Neutrophil (primary cell): ENCODE measurements around the gene CENPF.

ENCODE experiments used
- H3K27ac ChIP-seq: fragments of 200-600 bp; sonication (generic); 2 replicates; pipeline ENCODE4 v1.5.1; 2016; ENCODE audit warnings: mild to moderate bottlenecking, moderate library complexity
- H3K27me3 ChIP-seq: fragments of 200-600 bp; sonication (generic); 2 replicates; pipeline ENCODE4 v1.6.0; 2016; ENCODE audit warnings: mild to moderate bottlenecking
- H3K36me3 ChIP-seq: fragments of 200-600 bp; sonication (generic); 2 replicates; pipeline ENCODE4 v1.5.1; 2017
- H3K4me1 ChIP-seq, 2 experiments: fragments of 200-600 bp in 1 of 2; sonication (generic) in 1 of 2; 1 replicate in 1 of 2; 2 replicates in 1 of 2; pipeline versions ENCODE4 v1.5.1 to v1.6.1; 2013 to 2016; ENCODE audit warnings: low read depth in 1 of 2, low read length in 1 of 2, mild to moderate bottlenecking in 1 of 2, moderate library complexity in 1 of 2; ENCODE audit not compliant: control insufficient read depth in 1 of 2, insufficient read depth in 1 of 2
- H3K4me3 ChIP-seq, 2 experiments: fragments of 200-600 bp in 1 of 2; sonication (generic) in 1 of 2; 1 replicate in 1 of 2; 2 replicates in 1 of 2; pipeline ENCODE4 v1.5.1; 2013 to 2016; ENCODE audit warnings: low read depth in 1 of 2, low read length in 1 of 2, mild to moderate bottlenecking in 1 of 2, moderate library complexity in 1 of 2
- H3K9me3 ChIP-seq: fragments of 200-600 bp; sonication (generic); 2 replicates; pipeline ENCODE4 v1.5.1; 2016
- CTCF ChIP-seq: fragments of 200-600 bp; sonication (generic); IDR thresholded peaks from 2 replicates; pipeline ENCODE4 v1.5.1; 2016; ENCODE audit warnings: antibody characterized with exemption

Gene CENPF

GRCh38 chr1:214566158-214567104 is 36.6 kb upstream of the CENPF start:
- no peak overlapping the region for H3K27ac ChIP-seq
- no peaks in the 10 kb centered on the region for H3K4me1 ChIP-seq

GRCh38 chr1:214567481-214567980 is 35.5 kb upstream of the CENPF start:
- H3K27ac ChIP-seq: no peak overlapping the region

More at GRCh38 chr1:214566158-214567104, 36.6 kb upstream of the CENPF start:
- TF ChIP-seq CTCF: no peak
- Histone ChIP-seq H3K27me3 (no peaks in the 10 kb centered on the region), H3K9me3 (no peaks in the 10 kb centered on the region), H3K36me3 (no peaks in the 10 kb centered on the region), H3K4me3 (no peak overlapping the region)

GRCh38 chr1:214568328-214568727 is 34.7 kb upstream of the CENPF start:
- H3K36me3 ChIP-seq: no peaks in the 10 kb centered on the region
- H3K27me3 ChIP-seq: no peaks in the 10 kb centered on the region
- no peak overlapping the region for H3K4me3 ChIP-seq
- no peaks in the 10 kb centered on the region for H3K9me3 ChIP-seq
- H3K27ac ChIP-seq: no peak overlapping the region
- H3K4me1 ChIP-seq: no peaks in the 10 kb centered on the region
- TF ChIP-seq CTCF: no peak

More at GRCh38 chr1:214567481-214567980, 35.5 kb upstream of the CENPF start:
- H3K9me3 ChIP-seq: no peaks in the 10 kb centered on the region
- no peaks in the 10 kb centered on the region for H3K4me1 ChIP-seq
- no peaks in the 10 kb centered on the region for H3K27me3 ChIP-seq
- no peaks in the 10 kb centered on the region for H3K36me3 ChIP-seq
- TF ChIP-seq CTCF: no peak
- H3K4me3 ChIP-seq: no peak overlapping the region

- no peaks in the 10 kb centered on the region for H3K36me3 ChIP-seq
- no peak overlapping the region for H3K27ac ChIP-seq
- no peak overlapping the region for H3K4me3 ChIP-seq
- TF ChIP-seq CTCF: no peak
- H3K27me3 ChIP-seq: no peaks in the 10 kb centered on the region
- H3K4me1 ChIP-seq: no peaks in the 10 kb centered on the region
- no peaks in the 10 kb centered on the region for H3K9me3 ChIP-seq
These were observed 33.5 kb upstream of the CENPF start for GRCh38 chr1:214569357-214570004.

- Histone ChIP-seq H3K36me3 (no peaks in the 10 kb centered on the region), H3K9me3 (no peaks in the 10 kb centered on the region), H3K4me1 (no peaks in the 10 kb centered on the region), H3K27ac (no peak overlapping the region), H3K27me3 (no peaks in the 10 kb centered on the region), H3K4me3 (no peak overlapping the region)
- TF ChIP-seq CTCF: no peak
These were observed 32.6 kb upstream of the CENPF start for GRCh38 chr1:214570442-214570841.
